HL-60 (cell line): ENCODE results near the gene MRM1.
A peak's percentile ranks its signal among the peaks of the same experiment; 100 is the strongest.

ENCODE experiments used
- DNase-seq, 2 experiments: peaks; one replicate each; pipeline ENCODE4 v3.0.0-alpha.2; 2010 to 2020; ENCODE audit warnings: low read depth in 1 of 2, low spot score in 1 of 2
- H3K27ac ChIP-seq: fragments of 250-450 bp; sonication (Bioruptor Pico); replicated peaks from 2 replicates; pipeline ENCODE4 v1.5.1; 2020; ENCODE audit warnings: mild to moderate bottlenecking, moderate library complexity
- H3K27me3 ChIP-seq: fragments of 250-450 bp; sonication (Bioruptor Pico); 2 replicates; pipeline ENCODE4 v1.5.1; 2021; ENCODE audit warnings: mild to moderate bottlenecking, moderate library complexity; ENCODE audit not compliant: insufficient read depth, poor library complexity, severe bottlenecking
- H3K4me3 ChIP-seq: replicated peaks from 2 replicates; pipeline ENCODE4 v1.5.1; 2011; ENCODE audit warnings: mild to moderate bottlenecking, control low read depth, low read length; ENCODE audit not compliant: insufficient read depth
- GABPA ChIP-seq: IDR thresholded peaks from 2 replicates; pipeline ENCODE4 v1.6.1; 2012; ENCODE audit warnings: low read depth
- POLR2AphosphoS5 ChIP-seq: IDR thresholded peaks from 2 replicates; pipeline ENCODE4 v1.6.1; 2012; ENCODE audit warnings: low read depth
- SPI1 ChIP-seq: IDR thresholded peaks from 2 replicates; pipeline ENCODE4 v1.6.1; 2012; ENCODE audit warnings: low read depth, mild to moderate bottlenecking, borderline replicate concordance
- TF ChIP-seq, protein P1 (sequence below): IDR thresholded peaks from 2 replicates; pipeline ENCODE4 v1.6.1; 2012; ENCODE audit warnings: low read depth; ENCODE audit not compliant: insufficient replicate concordance
- TF ChIP-seq, protein P2 (sequence below): IDR thresholded peaks from one replicate; pipeline ENCODE4 v1.5.1; 2011; ENCODE audit warnings: low read length, control low read depth, inconsistent platforms; ENCODE audit not compliant: insufficient read depth

MRM1 gene

DNA sequence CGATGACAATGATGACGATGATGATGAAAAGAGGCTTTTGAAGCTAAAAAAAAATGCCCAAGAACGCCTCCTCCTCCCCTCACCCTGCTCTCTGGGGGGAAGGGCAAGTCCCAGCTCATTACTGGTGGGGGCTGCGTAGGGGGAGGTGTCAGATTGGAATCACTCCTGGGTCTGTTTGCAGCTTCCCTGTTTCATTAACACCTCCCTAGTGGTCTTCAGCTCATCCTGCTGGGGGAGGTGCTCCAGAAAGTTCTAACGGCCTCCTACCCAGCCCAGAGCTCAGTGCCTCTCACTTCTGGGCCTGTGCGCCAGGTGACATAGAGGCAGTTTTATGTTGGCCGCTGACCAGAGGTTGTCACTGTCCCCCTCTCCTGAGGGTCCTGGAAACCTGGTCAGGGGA, 12.7 kb downstream of the MRM1 start:
- Histone ChIP-seq H3K27me3 (no peaks in the 10 kb centered on the region), H3K27ac (no peak overlapping the region), H3K4me3 (no peak overlapping the region)
- TF ChIP-seq, protein P1, sequence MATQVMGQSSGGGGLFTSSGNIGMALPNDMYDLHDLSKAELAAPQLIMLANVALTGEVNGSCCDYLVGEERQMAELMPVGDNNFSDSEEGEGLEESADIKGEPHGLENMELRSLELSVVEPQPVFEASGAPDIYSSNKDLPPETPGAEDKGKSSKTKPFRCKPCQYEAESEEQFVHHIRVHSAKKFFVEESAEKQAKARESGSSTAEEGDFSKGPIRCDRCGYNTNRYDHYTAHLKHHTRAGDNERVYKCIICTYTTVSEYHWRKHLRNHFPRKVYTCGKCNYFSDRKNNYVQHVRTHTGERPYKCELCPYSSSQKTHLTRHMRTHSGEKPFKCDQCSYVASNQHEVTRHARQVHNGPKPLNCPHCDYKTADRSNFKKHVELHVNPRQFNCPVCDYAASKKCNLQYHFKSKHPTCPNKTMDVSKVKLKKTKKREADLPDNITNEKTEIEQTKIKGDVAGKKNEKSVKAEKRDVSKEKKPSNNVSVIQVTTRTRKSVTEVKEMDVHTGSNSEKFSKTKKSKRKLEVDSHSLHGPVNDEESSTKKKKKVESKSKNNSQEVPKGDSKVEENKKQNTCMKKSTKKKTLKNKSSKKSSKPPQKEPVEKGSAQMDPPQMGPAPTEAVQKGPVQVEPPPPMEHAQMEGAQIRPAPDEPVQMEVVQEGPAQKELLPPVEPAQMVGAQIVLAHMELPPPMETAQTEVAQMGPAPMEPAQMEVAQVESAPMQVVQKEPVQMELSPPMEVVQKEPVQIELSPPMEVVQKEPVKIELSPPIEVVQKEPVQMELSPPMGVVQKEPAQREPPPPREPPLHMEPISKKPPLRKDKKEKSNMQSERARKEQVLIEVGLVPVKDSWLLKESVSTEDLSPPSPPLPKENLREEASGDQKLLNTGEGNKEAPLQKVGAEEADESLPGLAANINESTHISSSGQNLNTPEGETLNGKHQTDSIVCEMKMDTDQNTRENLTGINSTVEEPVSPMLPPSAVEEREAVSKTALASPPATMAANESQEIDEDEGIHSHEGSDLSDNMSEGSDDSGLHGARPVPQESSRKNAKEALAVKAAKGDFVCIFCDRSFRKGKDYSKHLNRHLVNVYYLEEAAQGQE, result no peak
- TF ChIP-seq, protein P2, sequence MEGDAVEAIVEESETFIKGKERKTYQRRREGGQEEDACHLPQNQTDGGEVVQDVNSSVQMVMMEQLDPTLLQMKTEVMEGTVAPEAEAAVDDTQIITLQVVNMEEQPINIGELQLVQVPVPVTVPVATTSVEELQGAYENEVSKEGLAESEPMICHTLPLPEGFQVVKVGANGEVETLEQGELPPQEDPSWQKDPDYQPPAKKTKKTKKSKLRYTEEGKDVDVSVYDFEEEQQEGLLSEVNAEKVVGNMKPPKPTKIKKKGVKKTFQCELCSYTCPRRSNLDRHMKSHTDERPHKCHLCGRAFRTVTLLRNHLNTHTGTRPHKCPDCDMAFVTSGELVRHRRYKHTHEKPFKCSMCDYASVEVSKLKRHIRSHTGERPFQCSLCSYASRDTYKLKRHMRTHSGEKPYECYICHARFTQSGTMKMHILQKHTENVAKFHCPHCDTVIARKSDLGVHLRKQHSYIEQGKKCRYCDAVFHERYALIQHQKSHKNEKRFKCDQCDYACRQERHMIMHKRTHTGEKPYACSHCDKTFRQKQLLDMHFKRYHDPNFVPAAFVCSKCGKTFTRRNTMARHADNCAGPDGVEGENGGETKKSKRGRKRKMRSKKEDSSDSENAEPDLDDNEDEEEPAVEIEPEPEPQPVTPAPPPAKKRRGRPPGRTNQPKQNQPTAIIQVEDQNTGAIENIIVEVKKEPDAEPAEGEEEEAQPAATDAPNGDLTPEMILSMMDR, result no peak
- TF ChIP-seq SPI1 (no peak), GABPA (no peak), POLR2AphosphoS5 (no peak)
- DNase-seq, result no peak

DNA sequence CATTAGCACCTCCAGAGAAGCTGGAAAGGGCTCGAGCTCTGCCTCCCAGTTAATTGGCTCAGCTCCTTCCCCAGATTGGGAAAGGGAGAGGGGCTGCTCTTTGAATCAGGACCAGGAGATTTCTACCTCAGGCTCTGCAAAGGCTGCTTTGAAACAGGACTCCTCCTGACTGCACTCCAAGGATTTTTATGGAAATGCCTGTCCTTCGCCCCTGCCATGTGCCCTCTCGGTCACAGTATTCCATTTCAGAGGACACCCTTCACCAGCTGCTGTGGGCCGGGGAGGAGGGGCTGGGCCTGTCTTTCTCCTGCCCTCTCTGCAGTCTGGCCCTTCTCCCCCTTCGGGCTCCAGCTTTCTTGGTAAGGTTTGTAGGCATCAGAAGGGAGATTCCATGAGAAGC, 13.6 kb downstream of the MRM1 start:
- Histone ChIP-seq H3K27me3 (no peaks in the 10 kb centered on the region), H3K4me3 (no peak overlapping the region), H3K27ac (no peak overlapping the region)
- DNase-seq, result no peak
- TF ChIP-seq POLR2AphosphoS5, result no peak
- no peak for TF ChIP-seq SPI1

DNA sequence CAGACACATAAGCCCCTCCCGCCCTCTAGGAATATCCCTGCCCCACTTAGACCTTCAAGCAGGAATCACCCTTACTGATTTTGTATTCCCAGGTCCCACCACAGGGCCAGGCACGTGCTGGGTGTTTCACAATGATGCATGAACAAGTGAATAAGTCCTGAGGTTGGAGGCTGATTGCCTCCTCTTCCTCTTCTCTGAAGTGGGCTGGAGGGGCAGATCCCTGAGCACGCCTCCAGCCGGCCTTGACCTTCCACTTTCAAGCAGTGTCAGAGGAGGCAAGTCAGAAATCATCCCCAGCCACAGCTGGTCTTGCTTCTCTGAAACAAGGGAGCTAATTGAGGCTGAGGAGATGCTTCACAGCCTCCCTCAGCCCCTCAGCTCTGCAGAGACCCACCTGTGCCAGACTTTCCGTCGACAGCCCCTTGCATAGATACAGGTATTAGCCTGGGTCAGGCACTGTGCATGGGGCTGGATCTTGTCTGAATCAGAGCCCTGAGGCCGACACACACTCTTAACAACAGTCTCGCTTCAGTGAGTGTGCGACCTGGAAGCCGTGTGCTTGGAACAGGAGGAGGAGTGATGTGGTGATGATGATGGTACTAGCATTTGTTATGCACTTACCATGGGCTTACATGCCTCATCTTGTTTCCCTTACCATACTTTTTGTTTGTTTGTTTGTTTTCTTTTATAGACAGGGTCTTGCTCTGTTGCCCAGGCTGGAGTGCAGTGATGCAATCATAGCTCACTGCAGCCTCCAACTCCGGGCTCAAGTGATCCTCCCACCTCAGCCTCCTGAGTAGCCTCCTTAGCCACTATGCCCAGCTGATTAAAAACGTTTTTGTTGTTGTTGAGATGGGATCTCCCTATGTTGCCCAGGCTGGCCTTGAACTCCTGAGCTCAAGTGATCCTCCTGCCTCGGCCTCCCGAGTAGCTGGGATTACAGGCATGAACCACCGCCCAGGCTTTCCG, 15.0 kb downstream of the MRM1 start:
- peak in 1 of 2 experiments; percentile 16 for DNase-seq
- Histone ChIP-seq H3K27ac (no peak overlapping the region), H3K4me3 (no peak overlapping the region), H3K27me3 (no peaks in the 10 kb centered on the region)
- TF ChIP-seq POLR2AphosphoS5 (no peak), GABPA (no peak), SPI1 (no peak)
- TF ChIP-seq, protein P1, result no peak
- TF ChIP-seq, protein P2, result no peak

DNA sequence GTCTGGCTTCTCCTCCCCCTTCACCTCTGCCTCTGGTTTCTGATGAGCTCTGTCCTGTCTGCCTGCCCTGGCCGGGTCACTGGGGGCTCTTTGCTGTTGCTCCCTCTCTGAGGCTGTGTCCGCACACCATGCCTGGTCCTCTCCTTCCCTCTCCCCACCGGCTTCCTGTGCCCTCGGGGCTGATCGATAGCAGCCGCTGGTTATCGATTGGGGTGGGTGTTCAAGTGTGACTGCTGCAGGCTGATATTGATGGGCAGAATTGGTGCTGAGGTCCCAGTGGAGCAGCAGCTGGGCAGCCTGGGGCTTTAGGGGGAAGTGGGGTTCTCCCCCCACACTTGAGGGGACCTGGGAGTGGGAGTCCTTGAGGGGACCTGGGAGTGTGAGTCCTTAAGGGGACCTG, 16.4 kb downstream of the MRM1 start:
- Histone ChIP-seq H3K4me3 (no peak overlapping the region), H3K27me3 (no peaks in the 10 kb centered on the region), H3K27ac (no peak overlapping the region)
- TF ChIP-seq, protein P2, result no peak
- TF ChIP-seq GABPA, result no peak
- TF ChIP-seq SPI1, result no peak
- no peak for TF ChIP-seq POLR2AphosphoS5
- TF ChIP-seq, protein P1, result no peak
- DNase-seq, result no peak
